B cell (primary cell): Measurements from ENCODE around the gene RTN4. TPM values are rescaled to one million over a fixed set of nuclear protein-coding genes. Genes with fewer than 3 reads are reported as not detected.

Source experiments
- ATAC-seq: fragments of 200-7000 bp; cut with Tn5 transposase; one replicate; pipeline ENCODE4 v1.10.0; 2021; ENCODE audit warnings: low read depth, mild to moderate bottlenecking, moderate number of reproducible peaks, moderate library complexity
- CTCF ChIA-PET: fragments of 350-600 bp; sonication (Branson Sonifier 250); formaldehyde crosslinking; loops from one replicate; lab custom pipeline; 2021; ENCODE audit warnings: antibody characterized with exemption, inconsistent platforms; lab: Charles Lee
- POLR2A ChIA-PET: fragments of 350-600 bp; sonication (Branson Sonifier 250); formaldehyde crosslinking; loops from one replicate; lab custom pipeline; 2021; ENCODE audit warnings: antibody characterized with exemption; lab: Charles Lee
- DNase-seq: peaks from one replicate; pipeline ENCODE4 v3.0.0; 2013
- H2AFZ ChIP-seq: 2 replicates; pipeline ENCODE4 v1.6.1; 2012; ENCODE audit warnings: mild to moderate bottlenecking, low read depth, low read length; ENCODE audit not compliant: insufficient read depth, poor library complexity, severe bottlenecking
- H3K27ac ChIP-seq, 2 donors: 1 replicate in 1 of 2; 2 replicates in 1 of 2; pipeline ENCODE4 v1.5.1; 2012 to 2013; ENCODE audit warnings: low read length in 2 of 2, mild to moderate bottlenecking in 2 of 2, moderate library complexity in 1 of 2
- H3K27me3 ChIP-seq, 4 experiments: fragments of 200-600 bp in 1 of 4; sonication (generic) in 1 of 4; replicated peaks in 1 of 4; 1 replicate in 2 of 4; 2 replicates in 2 of 4; pipeline versions ENCODE4 v1.6.1 to v1.7.0; 2013 to 2016; ENCODE audit warnings: low read length in 3 of 4, mild to moderate bottlenecking in 2 of 4, mixed read lengths in 1 of 4, moderate library complexity in 1 of 4; ENCODE audit not compliant: insufficient read depth in 4 of 4, control insufficient read depth in 3 of 4; ENCODE audit errors: control extremely low read depth in 1 of 4
- H3K36me3 ChIP-seq, 2 experiments: replicated peaks in 1 of 2; 1 replicate in 1 of 2; 2 replicates in 1 of 2; pipeline versions ENCODE4 v1.6.1 to v1.7.1; 2013; ENCODE audit warnings: low read length in 1 of 2; ENCODE audit not compliant: insufficient read depth in 2 of 2, control insufficient read depth in 1 of 2; ENCODE audit errors: control extremely low read depth in 1 of 2, extremely low read depth in 1 of 2
- H3K4me1 ChIP-seq, 2 donors: fragments of 200-600 bp in 1 of 2; sonication (generic) in 1 of 2; 1 replicate in 1 of 2; 2 replicates in 1 of 2; pipeline versions ENCODE4 v1.5.1 to v1.6.1; 2013 to 2017; ENCODE audit warnings: low read length in 2 of 2; ENCODE audit not compliant: control insufficient read depth in 2 of 2, insufficient read depth in 2 of 2
- H3K4me2 ChIP-seq: replicated peaks from 2 replicates; pipeline ENCODE3; 2012; ENCODE audit warnings: mild to moderate bottlenecking, low read depth, low read length; ENCODE audit not compliant: poor library complexity, severe bottlenecking
- H3K4me3 ChIP-seq, 5 experiments: fragments of 200-600 bp in 1 of 5; sonication (generic) in 1 of 5; 1 replicate in 3 of 5; 2 replicates in 2 of 5; pipeline versions ENCODE4 v1.5.1 to v1.7.0; 2011 to 2016; ENCODE audit warnings: low read length in 4 of 5, mild to moderate bottlenecking in 4 of 5, low read depth in 2 of 5, control low read depth in 1 of 5, moderate library complexity in 1 of 5; ENCODE audit not compliant: insufficient read depth in 1 of 5; ENCODE audit errors: control extremely low read depth in 1 of 5, extremely low read depth in 1 of 5
- H3K79me2 ChIP-seq: fragments of 200-600 bp; sonication (generic); one replicate; pipeline ENCODE4 v1.6.0; 2016; ENCODE audit warnings: low read length; ENCODE audit not compliant: control insufficient read depth, insufficient read depth
- H3K9ac ChIP-seq: fragments of 200-600 bp; sonication (generic); 2 replicates; pipeline ENCODE4 v1.6.1; 2017; ENCODE audit warnings: mild to moderate bottlenecking, low read length, moderate library complexity
- H3K9me3 ChIP-seq, 3 donors: one replicate each; pipeline versions ENCODE4 v1.6.1 to v1.7.1; 2013; ENCODE audit warnings: low read length in 2 of 3; ENCODE audit not compliant: control insufficient read depth in 2 of 3, insufficient read depth in 1 of 3; ENCODE audit errors: control extremely low read depth in 1 of 3
- H4K20me1 ChIP-seq: 2 replicates; pipeline ENCODE4 v1.6.0; 2012; ENCODE audit warnings: mild to moderate bottlenecking, low read length; ENCODE audit not compliant: insufficient read depth, control insufficient read depth, poor library complexity, severe bottlenecking
- H3K27ac Mint-ChIP-seq: one replicate; pipeline ENCODE4 v1.8.0; 2021; ENCODE audit warnings: mixed read lengths
- H3K27me3 Mint-ChIP-seq: one replicate; pipeline ENCODE4 v1.8.0; 2021; ENCODE audit warnings: mixed read lengths
- H3K4me1 Mint-ChIP-seq: one replicate; pipeline ENCODE4 v1.8.0; 2021; ENCODE audit warnings: mixed read lengths
- H3K4me3 Mint-ChIP-seq: one replicate; pipeline ENCODE4 v1.8.0; 2021; ENCODE audit warnings: mixed read lengths
- H3K9me3 Mint-ChIP-seq: one replicate; pipeline ENCODE4 v1.8.0; 2022; ENCODE audit warnings: mixed read lengths; ENCODE audit not compliant: insufficient read depth
- CTCF ChIP-seq: fragments of 200-600 bp; IDR thresholded peaks from one replicate; pipeline ENCODE4 v1.8.0; 2022; ENCODE audit warnings: antibody characterized with exemption, mild to moderate bottlenecking
- EZH2 ChIP-seq: IDR thresholded peaks from 2 replicates; pipeline ENCODE4 v1.6.1; 2012; ENCODE audit warnings: borderline replicate concordance, low read depth, mild to moderate bottlenecking, moderate library complexity, low read length; ENCODE audit not compliant: insufficient read depth, poor library complexity, severe bottlenecking
- WGBS: methylation state at CpG from one replicate; pipeline ENCODE4 v1.1.5; 2013; ENCODE audit warnings: missing lambda C conversion rate; ENCODE audit not compliant: insufficient coverage; 5-methylcytosine and 5-hydroxymethylcytosine counted together
- intact Hi-C: fragments of 100-400 bp; cut with micrococcal nuclease; formaldehyde crosslinking; loops from one replicate; pipeline ENCODE4 v1.10.0; 2022
- polyA plus RNA-seq: library from polyadenylated mRNA; depleted of rRNA; stranded (reverse); fragments of >200 nt; gene quantifications from 2 replicates; pipeline ENCODE4 v1.2.3, GENCODE V29; 2012
- total RNA-seq, 2 donors: library from RNA; stranded (reverse); fragments of 120-200 nt in 1 of 2; gene quantifications; 1 replicate in 1 of 2; 2 replicates in 1 of 2; pipeline versions ENCODE4 v1.2.3 to v1.2.4, GENCODE V29; 2013 to 2022

Gene RTN4
- total and polyA plus RNA-seq, 2 donors (not counting 1 experiment from before 2014, with no cell fraction given): 30.8 to 65.9 TPM

GRCh38 chr2:54954158-54954557 lies 96.1 kb downstream of the RTN4 start:
- H2AFZ ChIP-seq: no peak overlapping the region
- 88% methylated on average over 4 of the region's 8 CpGs for WGBS
- H3K4me1 ChIP-seq: no peaks in the 10 kb centered on the region
- no peaks in the 10 kb centered on the region for H3K27me3 ChIP-seq
- CTCF ChIA-PET: no interaction called here
- no peaks in the 10 kb centered on the region for H3K9me3 ChIP-seq
- H3K9ac ChIP-seq: no peak overlapping the region
- Mint-ChIP-seq H3K27ac (no peak overlapping the region), H3K4me1 (no peaks in the 10 kb centered on the region), H3K27me3 (no peaks in the 10 kb centered on the region), H3K9me3 (no peaks in the 10 kb centered on the region), H3K4me3 (no peak overlapping the region)
- no peak for ATAC-seq
- intact Hi-C loops: no loop called here
- H3K4me2 ChIP-seq: no peak overlapping the region
- POLR2A ChIA-PET: no interaction called here
- no peaks in the 10 kb centered on the region for H3K79me2 ChIP-seq
- TF ChIP-seq EZH2 (no peak), CTCF (no peak)
- no peak overlapping the region for H3K4me3 ChIP-seq
- no peak overlapping the region for H3K27ac ChIP-seq
- DNase-seq: no peak
- peaks cover 0 to 7% of the 10 kb centered on the region in 2 experiments for H3K36me3 ChIP-seq
- H4K20me1 ChIP-seq: no peaks in the 10 kb centered on the region

- POLR2A ChIA-PET: no interaction called here
- Histone ChIP-seq H4K20me1 (no peaks in the 10 kb centered on the region), H3K36me3 (peaks cover 0 to 4% of the 10 kb centered on the region in 2 experiments), H3K4me1 (no peaks in the 10 kb centered on the region), H2AFZ (no peak overlapping the region), H3K4me3 (no peak overlapping the region), H3K9me3 (no peaks in the 10 kb centered on the region), H3K79me2 (no peaks in the 10 kb centered on the region), H3K27ac (no peak overlapping the region), H3K27me3 (no peaks in the 10 kb centered on the region), H3K9ac (no peak overlapping the region), H3K4me2 (no peak overlapping the region)
- Mint-ChIP-seq H3K27me3 (no peaks in the 10 kb centered on the region), H3K9me3 (no peaks in the 10 kb centered on the region), H3K27ac (no peak overlapping the region), H3K4me3 (no peak overlapping the region), H3K4me1 (no peaks in the 10 kb centered on the region)
- 78% methylated on average over 5 of the region's 9 CpGs for WGBS
- CTCF ChIA-PET: no interaction called here
- DNase-seq (no peak), ATAC-seq (no peak)
- intact Hi-C loops: no loop called here
- TF ChIP-seq EZH2 (no peak), CTCF (no peak)
Measured at GRCh38 chr2:54952978-54953456, 97.2 kb downstream of the RTN4 start.
